WTC11 (cell line): ENCODE measurements around the gene COL1A1. TPM values are rescaled to one million over a fixed set of nuclear protein-coding genes. Genes with fewer than 3 reads are reported as not detected.
A peak's percentile ranks its signal among the peaks of the same experiment; 100 is the strongest.

Experiments
- ATAC-seq: fragments of 200-7000 bp; cut with Tn5 transposase; 2 replicates; pipeline ENCODE4 v1.10.0; 2021; ENCODE audit warnings: mild to moderate bottlenecking, moderate library complexity
- CTCF ChIA-PET: fragments of 300-600 bp; sonication (Branson Sonifier 250); formaldehyde crosslinking; loops from one replicate; lab custom pipeline; 2021; ENCODE audit warnings: antibody characterized with exemption; lab: Charles Lee
- POLR2A ChIA-PET: fragments of 350-600 bp; sonication (Branson Sonifier 250); formaldehyde crosslinking; loops from one replicate; lab custom pipeline; 2021; ENCODE audit warnings: antibody characterized with exemption; lab: Charles Lee
- DNase-seq: peaks from one replicate; pipeline ENCODE4 v3.0.0; 2021; ENCODE audit warnings: low spot score
- H3K27ac Mint-ChIP-seq: 2 replicates; pipeline ENCODE4 v1.8.0; 2021; ENCODE audit warnings: mixed read lengths
- H3K27me3 Mint-ChIP-seq: 2 replicates; pipeline ENCODE4 v1.8.0; 2021; ENCODE audit warnings: low read depth, mild to moderate bottlenecking, moderate library complexity, mixed read lengths
- H3K36me3 Mint-ChIP-seq: 2 replicates; pipeline ENCODE4 v1.8.0; 2021; ENCODE audit warnings: mixed read lengths
- H3K4me1 Mint-ChIP-seq: 2 replicates; pipeline ENCODE4 v1.8.0; 2022; ENCODE audit warnings: mixed read lengths
- H3K4me3 Mint-ChIP-seq: 2 replicates; pipeline ENCODE4 v1.8.0; 2021; ENCODE audit warnings: mild to moderate bottlenecking, moderate library complexity, mixed read lengths
- H3K9me3 Mint-ChIP-seq: 2 replicates; pipeline ENCODE4 v1.8.0; 2021; ENCODE audit warnings: mixed read lengths
- FOXP1 ChIP-seq: sonication (generic); formaldehyde crosslinking; IDR thresholded peaks from 2 replicates; pipeline ENCODE4 v1.8.0; 2022; ENCODE audit warnings: missing genetic modification reagents, mild to moderate bottlenecking, moderate library complexity, borderline replicate concordance
- GABPB1 ChIP-seq: sonication (generic); formaldehyde crosslinking; IDR thresholded peaks from 2 replicates; pipeline ENCODE4 v1.8.1; 2023; ENCODE audit warnings: mild to moderate bottlenecking, missing genetic modification reagents
- IRF2 ChIP-seq: sonication (generic); formaldehyde crosslinking; IDR thresholded peaks from 2 replicates; pipeline ENCODE4 v1.8.0; 2022; ENCODE audit warnings: low read depth, missing genetic modification reagents, borderline replicate concordance
- JUN ChIP-seq: sonication (generic); formaldehyde crosslinking; IDR thresholded peaks from 2 replicates; pipeline ENCODE4 v1.8.0; 2023; ENCODE audit warnings: mild to moderate bottlenecking, missing genetic modification reagents
- MXD4 ChIP-seq: fragments of 250-450 bp; sonication (Bioruptor Pico); IDR thresholded peaks from 2 replicates; pipeline ENCODE4 v1.8.0; 2021; ENCODE audit warnings: mild to moderate bottlenecking, moderate library complexity, borderline replicate concordance
- NFYB ChIP-seq: sonication (generic); formaldehyde crosslinking; conservative IDR thresholded peaks from 2 replicates; pipeline ENCODE4 v1.8.0; 2022; ENCODE audit warnings: low read depth, missing genetic modification reagents
- NR3C1 ChIP-seq: sonication (generic); formaldehyde crosslinking; conservative IDR thresholded peaks from 2 replicates; pipeline ENCODE4 v1.8.1; 2023; ENCODE audit warnings: low read depth, mild to moderate bottlenecking, missing genetic modification reagents
- TEAD4 ChIP-seq: sonication (generic); formaldehyde crosslinking; IDR thresholded peaks from 2 replicates; pipeline ENCODE4 v1.8.0; 2022; ENCODE audit warnings: mild to moderate bottlenecking, missing genetic modification reagents
- ZNF121 ChIP-seq: sonication (generic); formaldehyde crosslinking; IDR thresholded peaks from 2 replicates; pipeline ENCODE4 v1.8.0; 2023; ENCODE audit warnings: missing genetic modification reagents
- ZNF232 ChIP-seq: sonication (generic); formaldehyde crosslinking; IDR thresholded peaks from 2 replicates; pipeline ENCODE4 v1.8.0; 2022; ENCODE audit warnings: mild to moderate bottlenecking, missing genetic modification reagents
- ZNF416 ChIP-seq: fragments of 250-450 bp; sonication (Bioruptor Pico); IDR thresholded peaks from 2 replicates; pipeline ENCODE4 v1.9.0; 2021; ENCODE audit warnings: mild to moderate bottlenecking, inconsistent platforms
- total RNA-seq: library from RNA; stranded (reverse); gene quantifications from 3 replicates; pipeline ENCODE4 v1.2.3, GENCODE V29; 2021
- TF ChIP-seq, protein P1 (sequence below): fragments of 250-450 bp; sonication (Bioruptor Pico); IDR thresholded peaks from 2 replicates; pipeline ENCODE4 v1.9.0; 2021; ENCODE audit warnings: moderate library complexity, mild to moderate bottlenecking, inconsistent platforms, borderline replicate concordance
- TF ChIP-seq, protein P2 (sequence below): sonication (generic); formaldehyde crosslinking; IDR thresholded peaks from 2 replicates; pipeline ENCODE4 v1.8.0; 2023; ENCODE audit warnings: mild to moderate bottlenecking, missing genetic modification reagents
- TF ChIP-seq, protein P3 (sequence below): sonication (generic); formaldehyde crosslinking; IDR thresholded peaks from 2 replicates; pipeline ENCODE4 v1.8.0; 2022; ENCODE audit warnings: mild to moderate bottlenecking, missing genetic modification reagents
- TF ChIP-seq, protein P4 (sequence below): fragments of 200-600 bp; IDR thresholded peaks from 2 replicates; pipeline ENCODE4 v1.8.0; 2022; ENCODE audit warnings: antibody characterized with exemption
- TF ChIP-seq, protein P5 (sequence below): sonication (generic); formaldehyde crosslinking; IDR thresholded peaks from 2 replicates; pipeline ENCODE4 v1.8.1; 2022; ENCODE audit warnings: low read depth, missing genetic modification reagents, borderline replicate concordance

Gene COL1A1
- total RNA-seq, 1 experiment from 2014 or later, result 52.1 TPM

DNA sequence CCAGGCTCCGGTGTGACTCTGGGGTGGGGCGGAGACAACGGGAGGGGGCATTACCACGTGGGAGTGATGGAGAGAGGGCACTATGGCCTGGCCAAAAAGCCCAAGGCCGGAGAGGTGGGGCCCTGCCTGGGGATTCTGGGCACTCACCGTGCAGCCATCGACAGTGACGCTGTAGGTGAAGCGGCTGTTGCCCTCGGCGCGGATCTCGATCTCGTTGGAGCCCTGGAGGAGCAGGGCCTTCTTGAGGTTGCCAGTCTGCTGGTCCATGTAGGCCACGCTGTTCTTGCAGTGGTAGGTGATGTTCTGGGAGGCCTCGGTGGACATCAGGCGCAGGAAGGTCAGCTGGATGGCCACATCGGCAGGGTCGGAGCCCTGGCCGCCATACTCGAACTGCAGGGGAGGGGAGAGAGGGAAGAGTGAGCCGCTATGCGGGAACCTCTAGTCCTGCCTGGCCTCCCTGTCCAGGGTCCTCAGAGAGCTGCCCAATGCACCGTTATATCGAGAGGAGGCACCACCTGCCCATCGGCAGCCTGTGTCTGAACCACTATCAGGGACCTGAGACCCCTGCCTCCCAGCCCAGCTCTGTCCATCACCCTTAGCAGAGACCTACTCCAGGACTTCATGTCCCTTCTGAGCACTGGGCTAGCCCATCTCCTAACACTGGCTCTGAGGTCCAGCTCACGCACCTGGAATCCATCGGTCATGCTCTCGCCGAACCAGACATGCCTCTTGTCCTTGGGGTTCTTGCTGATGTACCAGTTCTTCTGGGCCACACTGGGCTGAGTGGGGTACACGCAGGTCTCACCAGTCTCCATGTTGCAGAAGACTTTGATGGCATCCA lies 15.6 kb downstream of the COL1A1 start:
- ChIA-PET POLR2A (no interaction called here), CTCF (no interaction called here)
- no peak overlapping the region for H3K4me3 Mint-ChIP-seq
- H3K36me3 Mint-ChIP-seq, result peaks cover 17% of the 10 kb centered on the region
- ATAC-seq, result no peak
- peaks cover 32% of the 10 kb centered on the region for H3K4me1 Mint-ChIP-seq
- TF ChIP-seq JUN (CRISPR knock-in tag), result no peak
- no peak for TF ChIP-seq TEAD4 (CRISPR knock-in tag)
- no peak for TF ChIP-seq GABPB1
- TF ChIP-seq, protein P1, sequence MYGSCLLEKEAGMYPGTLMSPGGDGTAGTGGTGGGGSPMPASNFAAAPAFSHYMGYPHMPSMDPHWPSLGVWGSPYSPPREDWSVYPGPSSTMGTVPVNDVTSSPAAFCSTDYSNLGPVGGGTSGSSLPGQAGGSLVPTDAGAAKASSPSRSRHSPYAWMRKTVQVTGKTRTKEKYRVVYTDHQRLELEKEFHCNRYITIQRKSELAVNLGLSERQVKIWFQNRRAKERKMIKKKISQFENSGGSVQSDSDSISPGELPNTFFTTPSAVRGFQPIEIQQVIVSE (CRISPR knock-in tag), result no peak
- no peak for TF ChIP-seq ZNF121 (CRISPR knock-in tag)
- TF ChIP-seq IRF2, result no peak
- TF ChIP-seq, protein P2, sequence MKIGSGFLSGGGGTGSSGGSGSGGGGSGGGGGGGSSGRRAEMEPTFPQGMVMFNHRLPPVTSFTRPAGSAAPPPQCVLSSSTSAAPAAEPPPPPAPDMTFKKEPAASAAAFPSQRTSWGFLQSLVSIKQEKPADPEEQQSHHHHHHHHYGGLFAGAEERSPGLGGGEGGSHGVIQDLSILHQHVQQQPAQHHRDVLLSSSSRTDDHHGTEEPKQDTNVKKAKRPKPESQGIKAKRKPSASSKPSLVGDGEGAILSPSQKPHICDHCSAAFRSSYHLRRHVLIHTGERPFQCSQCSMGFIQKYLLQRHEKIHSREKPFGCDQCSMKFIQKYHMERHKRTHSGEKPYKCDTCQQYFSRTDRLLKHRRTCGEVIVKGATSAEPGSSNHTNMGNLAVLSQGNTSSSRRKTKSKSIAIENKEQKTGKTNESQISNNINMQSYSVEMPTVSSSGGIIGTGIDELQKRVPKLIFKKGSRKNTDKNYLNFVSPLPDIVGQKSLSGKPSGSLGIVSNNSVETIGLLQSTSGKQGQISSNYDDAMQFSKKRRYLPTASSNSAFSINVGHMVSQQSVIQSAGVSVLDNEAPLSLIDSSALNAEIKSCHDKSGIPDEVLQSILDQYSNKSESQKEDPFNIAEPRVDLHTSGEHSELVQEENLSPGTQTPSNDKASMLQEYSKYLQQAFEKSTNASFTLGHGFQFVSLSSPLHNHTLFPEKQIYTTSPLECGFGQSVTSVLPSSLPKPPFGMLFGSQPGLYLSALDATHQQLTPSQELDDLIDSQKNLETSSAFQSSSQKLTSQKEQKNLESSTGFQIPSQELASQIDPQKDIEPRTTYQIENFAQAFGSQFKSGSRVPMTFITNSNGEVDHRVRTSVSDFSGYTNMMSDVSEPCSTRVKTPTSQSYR (CRISPR knock-in tag), result no peak
- TF ChIP-seq NFYB (CRISPR knock-in tag), result no peak
- TF ChIP-seq, protein P3, sequence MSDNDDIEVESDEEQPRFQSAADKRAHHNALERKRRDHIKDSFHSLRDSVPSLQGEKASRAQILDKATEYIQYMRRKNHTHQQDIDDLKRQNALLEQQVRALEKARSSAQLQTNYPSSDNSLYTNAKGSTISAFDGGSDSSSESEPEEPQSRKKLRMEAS (CRISPR knock-in tag), result no peak
- TF ChIP-seq NR3C1 (CRISPR knock-in tag), result no peak
- no peak for TF ChIP-seq ZNF416 (CRISPR knock-in tag)
- TF ChIP-seq FOXP1 (CRISPR knock-in tag), result no peak
- no peak overlapping the region for H3K27ac Mint-ChIP-seq
- no peaks in the 10 kb centered on the region; the same call in 1 of the 2 replicates for H3K27me3 Mint-ChIP-seq
- no peak for DNase-seq
- H3K9me3 Mint-ChIP-seq, result no peaks in the 10 kb centered on the region

DNA sequence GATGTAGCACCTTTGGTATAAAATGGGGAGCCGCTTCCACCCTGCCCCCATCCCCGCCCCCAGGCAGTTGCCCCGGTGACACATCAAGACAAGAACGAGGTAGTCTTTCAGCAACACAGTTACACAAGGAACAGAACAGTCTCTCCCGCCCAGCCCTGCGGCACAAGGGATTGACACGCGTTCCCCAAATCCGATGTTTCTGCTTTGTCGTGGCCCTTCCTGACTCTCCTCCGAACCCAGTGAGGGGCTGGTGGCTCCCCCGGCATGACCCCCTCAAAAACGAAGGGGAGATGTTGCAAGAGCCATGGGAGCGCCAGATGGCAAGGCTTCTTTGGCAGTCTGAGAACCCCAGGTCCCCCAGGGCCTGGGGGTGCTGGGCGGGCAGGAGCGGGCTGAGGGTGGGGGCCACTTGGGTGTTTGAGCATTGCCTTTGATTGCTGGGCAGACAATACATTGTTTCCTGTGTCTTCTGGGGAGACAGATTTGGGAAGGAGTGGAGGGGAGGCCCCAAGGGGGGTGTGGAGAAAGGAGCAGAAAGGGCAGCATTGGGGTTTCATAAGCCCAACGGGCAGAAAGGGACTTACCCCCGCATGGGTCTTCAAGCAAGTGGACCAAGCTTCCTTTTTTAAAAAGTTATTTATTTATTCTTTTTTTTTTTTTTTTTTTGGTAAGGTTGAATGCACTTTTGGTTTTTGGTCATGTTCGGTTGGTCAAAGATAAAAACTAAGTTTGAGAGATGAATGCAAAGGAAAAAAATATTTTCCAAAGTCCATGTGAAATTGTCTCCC lies 16.6 kb downstream of the COL1A1 start:
- peaks cover 17% of the 10 kb centered on the region for H3K36me3 Mint-ChIP-seq
- H3K4me3 Mint-ChIP-seq, result no peak overlapping the region
- CTCF ChIA-PET, result interaction anchor here (1.0 to 1.9 kb wide), 2 partner anchors 89 to 90 kb away, joined by 3 to 4 read pairs; partner anchors contain the start of gene TMEM92
- POLR2A ChIA-PET, result no interaction called here
- no peaks in the 10 kb centered on the region; the same call in 1 of the 2 replicates for H3K27me3 Mint-ChIP-seq
- H3K4me1 Mint-ChIP-seq, result peaks cover 32% of the 10 kb centered on the region
- DNase-seq (no peak), ATAC-seq (peak; percentile 9; the same call in 1 of the 2 replicates)
- no peaks in the 10 kb centered on the region for H3K9me3 Mint-ChIP-seq
- TF ChIP-seq, protein P4, sequence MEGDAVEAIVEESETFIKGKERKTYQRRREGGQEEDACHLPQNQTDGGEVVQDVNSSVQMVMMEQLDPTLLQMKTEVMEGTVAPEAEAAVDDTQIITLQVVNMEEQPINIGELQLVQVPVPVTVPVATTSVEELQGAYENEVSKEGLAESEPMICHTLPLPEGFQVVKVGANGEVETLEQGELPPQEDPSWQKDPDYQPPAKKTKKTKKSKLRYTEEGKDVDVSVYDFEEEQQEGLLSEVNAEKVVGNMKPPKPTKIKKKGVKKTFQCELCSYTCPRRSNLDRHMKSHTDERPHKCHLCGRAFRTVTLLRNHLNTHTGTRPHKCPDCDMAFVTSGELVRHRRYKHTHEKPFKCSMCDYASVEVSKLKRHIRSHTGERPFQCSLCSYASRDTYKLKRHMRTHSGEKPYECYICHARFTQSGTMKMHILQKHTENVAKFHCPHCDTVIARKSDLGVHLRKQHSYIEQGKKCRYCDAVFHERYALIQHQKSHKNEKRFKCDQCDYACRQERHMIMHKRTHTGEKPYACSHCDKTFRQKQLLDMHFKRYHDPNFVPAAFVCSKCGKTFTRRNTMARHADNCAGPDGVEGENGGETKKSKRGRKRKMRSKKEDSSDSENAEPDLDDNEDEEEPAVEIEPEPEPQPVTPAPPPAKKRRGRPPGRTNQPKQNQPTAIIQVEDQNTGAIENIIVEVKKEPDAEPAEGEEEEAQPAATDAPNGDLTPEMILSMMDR, result no peak
- TF ChIP-seq, protein P5, sequence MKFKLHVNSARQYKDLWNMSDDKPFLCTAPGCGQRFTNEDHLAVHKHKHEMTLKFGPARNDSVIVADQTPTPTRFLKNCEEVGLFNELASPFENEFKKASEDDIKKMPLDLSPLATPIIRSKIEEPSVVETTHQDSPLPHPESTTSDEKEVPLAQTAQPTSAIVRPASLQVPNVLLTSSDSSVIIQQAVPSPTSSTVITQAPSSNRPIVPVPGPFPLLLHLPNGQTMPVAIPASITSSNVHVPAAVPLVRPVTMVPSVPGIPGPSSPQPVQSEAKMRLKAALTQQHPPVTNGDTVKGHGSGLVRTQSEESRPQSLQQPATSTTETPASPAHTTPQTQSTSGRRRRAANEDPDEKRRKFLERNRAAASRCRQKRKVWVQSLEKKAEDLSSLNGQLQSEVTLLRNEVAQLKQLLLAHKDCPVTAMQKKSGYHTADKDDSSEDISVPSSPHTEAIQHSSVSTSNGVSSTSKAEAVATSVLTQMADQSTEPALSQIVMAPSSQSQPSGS, result no peak
- TF ChIP-seq ZNF232 (CRISPR knock-in tag) (no peak), MXD4 (no peak)
- H3K27ac Mint-ChIP-seq, result no peak overlapping the region
